K562 (cell line): ENCODE measurements around the gene EIF5B.

Experiments
- ARNT ChIP-seq, 2 experiments: fragments of 450-650 bp; IDR thresholded peaks; 2 replicates each; pipeline ENCODE4 v1.6.1; 2016; ENCODE audit warnings: mild to moderate bottlenecking in 1 of 2
- CTCF ChIP-seq, 3 experiments: IDR thresholded peaks in 2 of 3; conservative IDR thresholded peaks in 1 of 3; 2 replicates each; pipeline ENCODE4 v1.5.1; 2011 to 2012; ENCODE audit warnings: low read length in 3 of 3, mild to moderate bottlenecking in 3 of 3, control low read depth in 2 of 3, improper control_type of control experiment in 1 of 3, inconsistent platforms in 1 of 3, low read depth in 1 of 3, mixed read lengths in 1 of 3, moderate library complexity in 1 of 3; ENCODE audit not compliant: insufficient read depth in 2 of 3
- NCOA4 ChIP-seq: fragments of 450-650 bp; IDR thresholded peaks from 2 replicates; pipeline ENCODE4 v1.6.1; 2018; ENCODE audit warnings: mild to moderate bottlenecking; ENCODE audit not compliant: partially characterized antibody
- POLR2A ChIP-seq: fragments of 450-650 bp; conservative IDR thresholded peaks from 2 replicates; pipeline ENCODE4 v1.6.1; 2016
- TAF1 ChIP-seq: IDR thresholded peaks from 2 replicates; pipeline ENCODE4 v1.6.1; 2011; ENCODE audit warnings: mild to moderate bottlenecking, low read length, moderate library complexity; ENCODE audit not compliant: insufficient read depth, control insufficient read depth, severe bottlenecking; ENCODE audit errors: extremely low read depth
- ZZZ3 ChIP-seq: fragments of 450-650 bp; IDR thresholded peaks from 2 replicates; pipeline ENCODE4 v1.6.1; 2016; ENCODE audit warnings: antibody characterized with exemption, mild to moderate bottlenecking, moderate library complexity

GRCh38 chr2:99380376-99381010 is 43.3 kb downstream of the EIF5B start:
- no peak for TF ChIP-seq POLR2A
- TF ChIP-seq TAF1: no peak
- TF ChIP-seq NCOA4: no peak
- TF ChIP-seq ZZZ3: no peak
- TF ChIP-seq ARNT (IDR thresholded peaks at IDR 0.05): no peak
- no peak for TF ChIP-seq CTCF (IDR thresholded peaks at IDR 0.05 in 2 of 3, conservative IDR thresholded peaks at IDR 0.05 in 1 of 3; ENCODE audit: insufficient read depth in 2 of 3, low read depth in 1 of 3, low read length in 3 of 3)
